SKM-1 (cell line): ENCODE measurements around the gene MT1X.

Experiments used
- DNase-seq: peaks from one replicate; lab custom pipeline; 2025; ENCODE audit not compliant: unreplicated experiment; lab: John Stamatoyannopoulos, UW

Gene MT1X

GRCh38 chr16:56675685-56676210, 6.5 kb upstream of the MT1X start:
- DNase-seq: no peak

- no peak for DNase-seq
These were observed 4.8 kb upstream of the MT1X start for GRCh38 chr16:56677474-56677873.

GRCh38 chr16:56679078-56679730, 3.1 kb upstream of the MT1X start:
- DNase-seq: no peak

GRCh38 chr16:56679818-56680217, 2.5 kb upstream of the MT1X start:
- DNase-seq: no peak

GRCh38 chr16:56682703-56683397, 580 bp downstream of the MT1X start:
- peak; percentile 14 for DNase-seq

GRCh38 chr16:56683424-56684172, 1.3 kb downstream of the MT1X start:
- DNase-seq: no peak

- DNase-seq: no peak
These were observed 2.1 kb downstream of the MT1X start for GRCh38 chr16:56684256-56684925.

GRCh38 chr16:56684926-56685590, 2.8 kb downstream of the MT1X start:
- no peak for DNase-seq

- DNase-seq: no peak
These were observed 4.5 kb downstream of the MT1X start for GRCh38 chr16:56686758-56687157.

GRCh38 chr16:56688762-56689161, 6.5 kb downstream of the MT1X start:
- DNase-seq: no peak

- DNase-seq: no peak
These were observed 6.9 kb downstream of the MT1X start for GRCh38 chr16:56689171-56689570.

GRCh38 chr16:56690420-56691122, 8.3 kb downstream of the MT1X start:
- no peak for DNase-seq

- no peak for DNase-seq
These were observed 9.6 kb downstream of the MT1X start for GRCh38 chr16:56691885-56692284.

GRCh38 chr16:56695246-56695645, 13.0 kb downstream of the MT1X start:
- no peak for DNase-seq

GRCh38 chr16:56697456-56698155, 15.3 kb downstream of the MT1X start:
- no peak for DNase-seq

GRCh38 chr16:56700195-56700594, 17.9 kb downstream of the MT1X start:
- DNase-seq: no peak

GRCh38 chr16:56700631-56701030, 18.4 kb downstream of the MT1X start:
- DNase-seq: no peak

- DNase-seq: no peak
These were observed 19.3 kb downstream of the MT1X start for GRCh38 chr16:56701534-56701933.

- no peak for DNase-seq
These were observed 20.6 kb downstream of the MT1X start for GRCh38 chr16:56702836-56703235.
